Measurements from ENCODE around the gene ABHD12.

GRCh38 chr20:25376236-25376635 lies 14.4 kb downstream of the ABHD12 start:
- TF ChIP-seq POLR2AphosphoS5 (IDR thresholded peaks at IDR 0.05; ENCODE audit: insufficient read depth, low read depth, low read length): no peak
- TF ChIP-seq POLR2A (IDR thresholded peaks at IDR 0.05; ENCODE audit: low read depth, low read length): no peak
- TF ChIP-seq CTCF (IDR thresholded peaks at IDR 0.05; ENCODE audit: extremely low read depth in 1 of 2, insufficient read depth in 1 of 2, low read depth in 1 of 2, low read length in 2 of 2): no peak
